ENCODE data around the gene CYBRD1.
"Not testable (repeated sequence)": the region's sequence is repeated elsewhere in the genome, so short reads cannot be mapped to it uniquely, and the experiment has no call there.

CYBRD1 gene

DNA sequence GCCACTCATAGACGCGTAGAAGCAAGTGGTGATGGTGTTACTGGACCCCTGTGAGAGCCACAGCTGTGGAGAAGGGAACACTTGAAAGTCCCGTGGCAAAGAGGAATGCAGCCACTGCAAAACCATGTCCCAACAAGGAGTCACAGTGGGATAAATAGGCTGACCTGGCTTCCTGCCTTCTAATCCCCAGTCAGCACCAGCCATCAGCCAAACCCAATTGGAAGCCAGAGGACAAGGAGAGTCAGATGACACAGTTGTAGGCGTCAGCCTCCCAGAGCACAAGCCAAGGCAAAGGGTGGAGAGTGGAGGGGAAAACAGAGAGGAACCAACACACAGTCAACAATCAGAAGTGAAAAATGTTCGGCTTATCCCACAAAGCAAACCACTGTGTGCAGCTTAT lies 5.5 kb upstream of the CYBRD1 start:
- DNase-seq: no peak

DNA sequence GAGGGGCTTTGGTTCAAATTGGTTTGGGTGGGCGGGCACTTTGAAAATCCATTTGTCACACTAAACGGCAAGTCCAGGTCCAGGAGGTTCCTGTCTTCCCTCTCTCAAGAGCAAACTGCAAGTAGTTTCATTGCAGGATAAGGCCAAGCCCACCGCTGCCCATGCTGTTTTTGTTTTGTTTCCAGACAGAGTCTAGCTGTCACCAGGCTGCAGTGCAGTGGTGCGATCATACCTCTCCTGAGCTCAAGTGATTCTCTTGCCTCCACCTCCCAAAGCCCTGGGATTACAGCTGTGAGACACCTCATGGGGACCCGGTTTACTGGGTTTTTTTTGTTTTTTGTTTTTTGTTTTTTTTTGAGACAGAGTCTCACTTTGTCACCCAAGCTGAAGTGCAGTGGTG lies 1.8 kb upstream of the CYBRD1 start:
- no peak for DNase-seq

- DNase-seq: no peak
Observed at GRCh38 chr2:171521361-171522051, 768 bp upstream of the CYBRD1 start.

GRCh38 chr2:171522788-171523087 lies 464 bp downstream of the CYBRD1 start:
- DNase-seq: peak; percentile 1

DNA sequence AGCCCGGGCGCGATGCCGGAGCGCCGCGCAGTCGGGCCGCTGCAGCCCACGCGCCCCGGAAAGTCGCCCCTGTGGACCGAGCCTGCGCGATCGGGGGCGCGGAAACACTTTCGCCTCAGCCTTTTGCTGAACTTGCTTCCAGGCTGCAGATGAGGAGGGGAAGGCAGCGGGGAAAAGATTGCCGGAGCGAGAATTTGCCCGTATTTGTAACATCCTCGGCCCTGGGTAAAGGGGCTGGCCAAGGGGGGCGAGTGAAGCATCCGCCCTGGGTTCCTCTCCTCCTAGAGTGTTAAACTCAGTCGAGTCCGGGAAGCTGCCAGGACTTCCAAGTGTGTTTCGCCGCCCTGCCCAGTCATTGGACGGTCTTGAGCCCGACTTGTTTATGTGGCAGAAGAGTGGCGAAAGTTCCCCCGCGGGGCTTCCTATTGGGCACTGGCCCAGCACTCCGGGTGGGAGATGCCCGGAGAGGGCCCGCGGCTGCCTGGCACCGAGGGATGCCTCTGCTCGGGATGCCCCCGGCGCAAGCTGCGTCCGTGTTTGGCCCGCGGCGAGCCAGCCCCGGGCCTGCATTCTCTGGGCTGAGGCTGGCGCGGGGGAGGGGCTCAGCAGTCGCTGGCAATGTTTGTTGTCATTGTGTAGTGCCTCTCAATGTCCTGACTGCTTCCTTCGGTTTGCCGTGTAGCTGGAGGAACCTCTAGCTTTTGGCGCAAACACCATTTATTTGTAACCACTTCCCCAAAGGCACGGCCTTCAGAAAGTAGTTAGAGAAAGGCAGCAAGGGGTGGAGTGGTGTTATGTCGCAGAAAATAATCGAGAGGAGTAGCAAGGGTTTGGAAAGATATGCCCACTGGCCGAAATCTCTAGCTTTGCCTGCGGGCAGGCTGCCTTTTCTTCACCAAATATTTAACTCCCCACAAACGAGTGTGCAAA lies 1.1 kb downstream of the CYBRD1 start:
- peak; percentile 47 for DNase-seq

- no peak for DNase-seq
Observed at GRCh38 chr2:171524018-171524401, 1.7 kb downstream of the CYBRD1 start.

- DNase-seq: no peak
Observed at GRCh38 chr2:171529914-171530313, 7.6 kb downstream of the CYBRD1 start.

DNA sequence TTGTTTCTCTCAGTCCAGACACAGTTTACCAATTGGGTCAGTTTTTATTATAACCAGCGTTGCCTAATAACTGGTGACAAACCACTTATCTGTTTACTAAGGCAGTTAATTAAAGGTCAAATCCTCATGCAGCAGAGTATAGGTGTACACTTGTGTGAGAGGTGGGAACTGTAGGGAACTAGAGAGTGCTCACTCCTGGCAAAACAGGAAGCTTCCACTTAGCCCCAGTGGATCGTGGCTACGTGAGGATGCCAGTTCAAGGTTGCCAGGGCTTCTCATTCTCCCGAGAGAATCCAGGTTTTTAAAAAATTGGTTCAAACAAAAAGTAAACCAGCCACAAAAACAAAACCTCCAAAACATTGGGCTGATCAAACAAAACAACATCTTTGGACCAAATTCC lies 8.1 kb downstream of the CYBRD1 start:
- peak; percentile 26 for DNase-seq

DNA sequence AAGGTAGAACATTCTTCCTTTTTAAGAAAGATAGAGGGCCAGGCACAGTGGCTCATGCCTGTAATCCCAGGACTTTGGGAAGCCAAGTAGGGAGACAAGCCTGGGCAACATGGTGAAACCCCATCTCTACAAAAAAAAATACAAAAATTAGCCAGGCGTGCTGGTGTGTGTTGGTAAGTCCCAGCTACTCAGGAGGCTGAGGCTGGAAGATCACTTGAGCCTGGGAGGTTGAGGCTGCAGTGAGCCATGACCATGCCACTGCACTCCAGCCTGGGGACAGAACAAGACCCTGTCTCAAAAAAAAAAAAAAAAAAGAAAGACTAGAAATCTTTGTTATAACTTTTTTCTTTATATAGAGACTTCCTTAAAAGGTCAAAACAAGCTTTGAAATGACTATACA lies 8.6 kb downstream of the CYBRD1 start:
- not testable (repeated sequence) for DNase-seq

GRCh38 chr2:171531291-171531690 lies 9.0 kb downstream of the CYBRD1 start:
- DNase-seq: no peak

DNA sequence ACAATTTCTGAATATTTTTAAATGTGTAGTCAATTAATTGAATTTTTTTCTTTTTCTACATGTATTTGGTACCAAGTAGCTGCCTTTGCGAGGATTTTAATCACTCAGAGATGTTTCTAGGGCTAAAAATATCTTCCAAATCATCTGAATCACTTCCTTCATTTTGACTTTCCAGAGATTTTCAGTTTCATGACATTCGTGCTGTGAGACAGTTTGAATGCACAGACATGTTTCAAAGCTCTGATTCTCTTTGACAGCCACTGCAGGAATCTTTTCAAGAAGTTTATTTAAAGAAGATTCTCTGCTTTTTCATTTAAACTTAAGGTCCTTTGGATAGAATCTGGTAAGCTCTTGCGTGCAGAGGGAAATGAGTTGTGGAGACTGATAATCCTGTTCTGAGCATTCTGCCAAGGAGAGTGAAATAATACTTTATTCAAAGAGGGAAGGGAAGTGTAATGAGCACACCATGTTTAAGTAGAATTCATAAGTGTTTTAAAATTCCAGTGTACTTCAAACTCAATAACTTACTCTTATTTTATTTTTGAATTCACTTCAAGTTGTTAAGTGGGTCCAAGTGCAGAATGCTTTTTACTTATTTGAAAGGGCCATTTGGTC lies 9.7 kb downstream of the CYBRD1 start:
- no peak for DNase-seq

DNA sequence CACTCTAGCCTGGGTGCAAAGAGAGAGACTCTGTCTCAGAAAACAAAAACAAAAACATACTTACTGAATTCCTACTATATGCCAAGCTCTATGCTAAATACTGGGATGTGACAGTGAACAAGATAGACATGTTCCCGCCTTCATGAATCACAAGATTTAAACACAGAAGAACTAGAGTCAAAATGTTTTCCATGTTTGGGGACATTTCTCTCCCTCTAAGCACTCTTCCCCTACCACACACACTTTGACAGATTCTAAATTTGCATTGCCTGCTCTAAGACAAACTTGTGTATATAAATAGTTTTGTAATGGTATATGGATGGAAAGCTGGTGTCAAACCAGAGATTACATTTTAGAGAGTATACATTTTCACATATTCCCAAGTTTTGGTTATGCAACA lies 11.1 kb downstream of the CYBRD1 start:
- DNase-seq: no peak

DNA sequence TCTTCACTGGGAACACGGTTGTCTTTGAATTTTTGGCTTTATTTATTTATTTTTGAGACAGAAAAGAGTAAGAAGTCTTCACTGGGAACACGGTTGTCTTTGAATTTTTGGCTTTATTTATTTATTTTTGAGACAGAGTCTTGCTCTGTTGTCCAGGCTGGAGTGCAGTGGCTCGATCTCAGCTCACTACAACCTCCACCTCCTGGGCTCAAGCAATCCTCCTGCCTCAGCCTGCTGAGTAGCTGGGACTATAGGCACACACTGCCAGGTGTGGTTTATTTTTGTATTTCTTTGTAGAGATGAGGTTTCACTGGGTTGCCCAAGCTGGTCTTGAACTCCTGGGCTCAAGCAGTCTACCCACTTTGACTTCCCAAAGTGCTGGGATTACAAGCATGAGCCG lies 13.3 kb downstream of the CYBRD1 start:
- DNase-seq: not testable (repeated sequence)

DNA sequence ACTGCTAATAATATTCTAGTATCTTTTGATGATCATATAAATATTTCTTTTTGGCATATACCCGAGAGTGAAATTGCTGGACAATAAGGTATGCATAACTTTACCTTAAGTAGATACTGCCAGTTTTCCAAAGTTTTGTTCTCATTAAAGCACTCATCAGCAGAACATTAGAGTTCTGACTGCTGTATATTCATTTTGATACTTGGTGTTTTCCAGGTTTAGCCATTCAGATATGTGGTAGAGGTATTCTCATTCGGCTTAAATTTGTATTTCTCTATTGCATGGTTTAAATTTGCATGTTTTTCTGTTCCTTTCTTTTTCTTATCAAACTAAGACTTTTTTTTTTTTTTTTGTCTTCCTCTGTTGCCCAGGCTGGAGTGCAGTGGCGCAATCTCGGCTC lies 18.2 kb downstream of the CYBRD1 start:
- no peak for DNase-seq

DNA sequence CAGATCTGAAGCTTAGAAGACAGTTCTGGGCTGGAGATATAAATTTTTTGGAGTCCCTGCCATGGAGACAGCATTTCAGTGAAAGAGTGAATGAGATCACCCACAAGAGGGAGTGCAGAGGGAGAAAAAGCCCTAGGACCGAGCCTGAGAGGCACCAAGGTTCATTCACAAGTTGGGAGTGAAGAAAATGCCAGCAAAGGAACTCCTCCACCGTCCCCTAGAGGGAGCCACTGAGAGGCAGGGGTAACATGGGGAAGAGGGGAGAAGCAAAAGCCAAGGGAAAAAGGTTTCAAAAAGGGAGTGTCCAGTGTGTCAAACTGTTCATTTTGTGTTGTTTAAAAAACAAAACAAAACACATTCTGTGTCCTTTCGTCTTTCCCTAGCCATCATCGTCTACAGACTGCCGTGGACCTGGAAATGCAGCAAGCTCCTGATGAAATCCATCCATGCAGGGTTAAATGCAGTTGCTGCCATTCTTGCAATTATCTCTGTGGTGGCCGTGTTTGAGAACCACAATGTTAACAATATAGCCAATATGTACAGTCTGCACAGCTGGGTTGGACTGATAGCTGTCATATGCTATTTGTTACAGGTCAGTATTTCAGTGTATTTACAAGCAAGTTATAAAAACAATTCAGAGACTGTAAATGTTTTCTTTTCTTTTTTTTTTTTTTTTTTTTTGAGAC lies 19.1 kb downstream of the CYBRD1 start:
- no peak for DNase-seq

- DNase-seq: no peak
Observed at GRCh38 chr2:171545086-171545485, 22.8 kb downstream of the CYBRD1 start.

DNA sequence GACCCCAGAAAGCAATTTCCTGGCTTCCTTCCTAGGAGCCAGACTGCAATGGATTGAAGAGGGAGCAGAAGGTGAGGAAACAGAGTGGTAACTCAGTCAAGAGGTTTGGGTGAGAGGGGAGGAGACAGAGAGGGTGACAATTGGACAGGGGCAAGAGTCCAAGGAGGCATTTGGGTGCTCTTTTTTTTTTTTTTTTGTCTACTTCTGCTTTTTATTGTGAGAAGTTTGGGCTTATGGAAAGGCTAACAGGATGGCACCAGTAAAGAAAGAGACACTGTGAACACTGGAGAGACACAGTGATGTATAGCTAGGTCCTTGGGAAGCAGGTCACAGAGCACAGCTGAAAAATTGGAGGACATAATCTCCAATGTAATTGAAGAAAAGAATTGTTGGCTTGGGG lies 25.0 kb downstream of the CYBRD1 start:
- no peak for DNase-seq

DNA sequence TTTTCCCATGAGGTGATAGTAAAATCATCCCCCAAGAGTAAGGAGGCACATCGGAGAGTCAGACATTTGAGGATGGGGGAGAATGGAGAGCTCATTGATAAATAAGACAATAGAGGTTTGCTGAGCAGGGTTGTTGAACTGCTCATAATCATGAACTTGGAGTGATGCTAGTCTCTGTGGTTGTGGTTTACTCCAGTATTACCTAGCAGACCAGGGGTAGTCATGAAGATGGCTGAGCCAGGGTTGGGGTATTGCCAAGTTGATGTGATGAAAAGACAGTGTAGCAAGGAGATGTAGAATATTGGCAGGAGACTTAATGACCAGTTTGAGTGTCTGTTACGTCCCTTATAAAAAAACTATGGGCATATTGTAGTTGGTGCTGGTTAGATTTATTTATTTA lies 25.4 kb downstream of the CYBRD1 start:
- no peak for DNase-seq

DNA sequence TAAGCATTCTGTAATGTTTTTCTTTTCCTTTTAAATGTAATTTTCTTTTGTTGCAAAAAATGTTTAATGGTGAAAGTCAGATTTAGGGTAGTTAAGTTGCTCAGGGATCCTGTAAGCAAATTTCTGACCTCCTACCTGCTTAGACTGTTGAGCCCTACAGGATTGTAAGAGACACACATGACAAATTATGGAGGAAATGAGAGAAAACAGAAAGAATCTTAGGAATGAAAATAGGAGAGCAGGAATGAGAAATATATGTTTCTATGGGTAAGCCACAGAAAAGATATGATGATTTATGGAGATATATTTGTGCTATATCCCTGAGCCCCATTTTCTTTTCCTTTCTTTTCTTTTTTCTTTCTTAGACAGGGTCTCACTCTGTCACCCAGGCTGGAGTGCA lies 28.3 kb downstream of the CYBRD1 start:
- DNase-seq: no peak

DNA sequence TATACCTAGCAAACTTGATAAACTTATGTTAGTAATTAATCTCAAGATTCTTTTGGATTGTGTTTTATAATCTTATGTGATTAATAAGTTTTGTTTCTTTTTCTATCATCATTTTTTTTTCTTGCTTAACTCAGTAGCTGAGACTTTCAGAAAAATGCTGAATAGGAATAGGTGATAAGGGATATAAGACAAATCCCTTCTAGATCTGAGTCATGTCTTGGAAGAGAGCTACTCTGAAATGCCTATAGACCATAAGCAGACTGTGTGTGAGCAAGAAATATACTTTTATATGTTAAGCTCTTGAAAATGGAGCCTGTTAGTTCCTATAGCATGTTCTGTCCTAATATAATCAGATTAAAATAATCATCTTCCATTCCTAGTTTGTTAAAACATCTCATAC lies 29.6 kb downstream of the CYBRD1 start:
- DNase-seq: no peak

GRCh38 chr2:171553236-171553635 lies 31.0 kb downstream of the CYBRD1 start:
- no peak for DNase-seq

GRCh38 chr2:171553858-171554257 lies 31.6 kb downstream of the CYBRD1 start:
- DNase-seq: peak; percentile 78

DNA sequence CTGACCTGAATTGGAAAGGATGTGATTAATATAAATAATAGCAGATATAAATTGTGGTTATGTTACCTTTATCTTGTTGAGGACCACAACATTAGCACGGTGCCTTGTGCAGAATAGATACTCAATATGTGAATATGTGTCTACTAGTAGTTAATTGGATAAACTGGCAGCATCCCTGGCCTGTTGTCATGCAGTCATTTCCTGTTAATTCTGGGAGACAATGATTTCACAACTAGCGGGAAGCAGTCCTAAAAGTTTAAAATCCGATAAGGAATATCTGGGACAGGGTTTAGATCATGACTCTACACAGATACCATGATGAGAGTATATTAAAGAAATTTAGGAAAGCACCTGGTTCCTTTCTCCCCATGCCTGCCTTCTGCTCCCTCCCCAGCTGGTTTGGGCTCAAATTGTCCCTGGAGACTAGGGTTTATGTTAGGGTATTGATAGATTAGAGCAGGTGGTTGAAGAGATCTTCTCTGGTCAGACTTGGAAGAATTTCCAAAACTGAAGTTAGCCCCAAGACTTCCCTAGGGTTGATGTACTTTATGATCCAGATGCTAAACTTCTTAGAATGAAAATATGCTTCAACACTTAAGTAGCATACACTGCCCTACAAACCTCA lies 32.8 kb downstream of the CYBRD1 start:
- DNase-seq: no peak

Measured in NCI-H510A (cell line).